GM23338 (cell line): ENCODE results near the gene C15orf40. TPM values are rescaled to one million over a fixed set of nuclear protein-coding genes. Genes with fewer than 3 reads are reported as not detected.

Source experiments
- ATAC-seq: fragments of 200-7000 bp; cut with Tn5 transposase; 3 replicates; pipeline ENCODE4 v1.9.1; 2020
- DNase-seq: peaks from one replicate; pipeline ENCODE4 v3.0.0-alpha.2; 2015; ENCODE audit warnings: low spot score
- H2AFZ ChIP-seq: fragments of 200-600 bp; sonication (generic); 2 replicates; pipeline ENCODE4 v1.8.0; 2016; ENCODE audit warnings: antibody characterized with exemption, mild to moderate bottlenecking, moderate library complexity
- H3F3A ChIP-seq: fragments of 200-600 bp; sonication (generic); replicated peaks from 2 replicates; pipeline ENCODE4 v1.8.0; 2017; ENCODE audit warnings: antibody characterized with exemption, mixed run types, low read depth
- H3K27ac ChIP-seq: fragments of 200-600 bp; sonication (generic); 2 replicates; pipeline ENCODE4 v1.6.1; 2016; ENCODE audit warnings: low read depth
- H3K27me3 ChIP-seq: fragments of 200-600 bp; sonication (generic); 2 replicates; pipeline ENCODE4 v1.8.0; 2016; ENCODE audit warnings: mild to moderate bottlenecking, mixed run types, moderate library complexity; ENCODE audit not compliant: insufficient read depth
- H3K36me3 ChIP-seq: fragments of 200-600 bp; sonication (generic); 2 replicates; pipeline ENCODE4 v1.8.0; 2016; ENCODE audit warnings: mild to moderate bottlenecking; ENCODE audit not compliant: insufficient read depth
- H3K4me1 ChIP-seq: fragments of 200-600 bp; sonication (generic); 2 replicates; pipeline ENCODE4 v1.8.0; 2016; ENCODE audit warnings: mild to moderate bottlenecking, moderate library complexity; ENCODE audit not compliant: insufficient read depth
- H3K4me2 ChIP-seq: fragments of 200-600 bp; sonication (generic); 2 replicates; pipeline ENCODE4 v1.7.1; 2017; ENCODE audit warnings: mixed run types
- H3K4me3 ChIP-seq: fragments of 200-600 bp; sonication (generic); 2 replicates; pipeline ENCODE4 v1.6.1; 2016; ENCODE audit warnings: mixed run types
- H3K79me2 ChIP-seq: fragments of 200-600 bp; sonication (generic); replicated peaks from 2 replicates; pipeline ENCODE4 v1.8.0; 2017; ENCODE audit warnings: mild to moderate bottlenecking; ENCODE audit not compliant: insufficient read depth
- H3K9me2 ChIP-seq: fragments of 200-600 bp; sonication (generic); 2 replicates; pipeline ENCODE4 v1.8.0; 2017; ENCODE audit not compliant: insufficient read depth
- H4K20me1 ChIP-seq: fragments of 200-600 bp; sonication (generic); replicated peaks from 2 replicates; pipeline ENCODE4 v1.8.0; 2017; ENCODE audit warnings: mild to moderate bottlenecking; ENCODE audit not compliant: insufficient read depth
- H3K27ac Mint-ChIP-seq: 2 replicates; pipeline ENCODE4 v1.8.0; 2020; ENCODE audit warnings: inconsistent platforms, mild to moderate bottlenecking, moderate library complexity, mixed read lengths
- H3K27me3 Mint-ChIP-seq: 3 replicates; pipeline ENCODE4 v1.8.0; 2022; ENCODE audit warnings: low read depth, mild to moderate bottlenecking, moderate library complexity, mixed read lengths, inconsistent platforms; ENCODE audit not compliant: insufficient read depth, poor library complexity
- H3K36me3 Mint-ChIP-seq: 3 replicates; pipeline ENCODE4 v1.8.0; 2021; ENCODE audit warnings: low read depth, mild to moderate bottlenecking, inconsistent platforms, moderate library complexity, mixed read lengths
- H3K4me1 Mint-ChIP-seq: 3 replicates; pipeline ENCODE4 v1.8.0; 2020; ENCODE audit warnings: mild to moderate bottlenecking, inconsistent platforms, mixed read lengths
- H3K4me3 Mint-ChIP-seq: 3 replicates; pipeline ENCODE4 v1.8.0; 2021; ENCODE audit warnings: moderate library complexity, mild to moderate bottlenecking, inconsistent platforms, mixed read lengths
- H3K9me3 Mint-ChIP-seq: 3 replicates; pipeline ENCODE4 v1.8.0; 2020; ENCODE audit warnings: moderate library complexity, mild to moderate bottlenecking, inconsistent platforms, mixed read lengths
- CREB1 ChIP-seq: fragments of 250-450 bp; sonication (Bioruptor Pico); IDR thresholded peaks from 2 replicates; pipeline ENCODE4 v1.5.0; 2020; ENCODE audit warnings: low read depth, mild to moderate bottlenecking, moderate library complexity
- ETS1 ChIP-seq: IDR thresholded peaks from 2 replicates; pipeline ENCODE4 v1.6.1; 2016; ENCODE audit warnings: antibody characterized with exemption
- EZH2phosphoT487 ChIP-seq: fragments of 200-600 bp; sonication (generic); IDR thresholded peaks from one replicate; pipeline ENCODE4 v1.8.1; 2018; ENCODE audit warnings: antibody characterized with exemption; ENCODE audit not compliant: unreplicated experiment
- JUNB ChIP-seq: IDR thresholded peaks from one replicate; pipeline ENCODE4 v1.6.1; 2016; ENCODE audit warnings: antibody characterized with exemption; ENCODE audit not compliant: unreplicated experiment
- NANOG ChIP-seq: IDR thresholded peaks from 2 replicates; pipeline ENCODE4 v1.6.1; 2016; ENCODE audit warnings: antibody characterized with exemption, borderline replicate concordance
- POLR2AphosphoS5 ChIP-seq: IDR thresholded peaks from 2 replicates; pipeline ENCODE4 v1.6.1; 2016; ENCODE audit warnings: antibody characterized with exemption, low read depth
- REST ChIP-seq: IDR thresholded peaks from one replicate; pipeline ENCODE4 v1.6.1; 2018; ENCODE audit warnings: antibody characterized with exemption; ENCODE audit not compliant: unreplicated experiment
- STAT1 ChIP-seq: IDR thresholded peaks from one replicate; pipeline ENCODE4 v1.6.1; 2016; ENCODE audit warnings: antibody characterized with exemption; ENCODE audit not compliant: unreplicated experiment
- ZNF114 ChIP-seq: fragments of 250-450 bp; sonication (Bioruptor Pico); IDR thresholded peaks from 2 replicates; pipeline ENCODE4 v1.5.0; 2020; ENCODE audit warnings: mild to moderate bottlenecking, moderate library complexity
- ZNF331 ChIP-seq: fragments of 250-450 bp; sonication (Bioruptor Pico); IDR thresholded peaks from 2 replicates; pipeline ENCODE4 v1.5.0; 2020; ENCODE audit warnings: low read depth, mild to moderate bottlenecking, moderate library complexity
- polyA plus RNA-seq: library from polyadenylated mRNA; unstranded; fragments of >200 nt; fragmentation: Nextera tagmentation; extraction: Ambion mirVana; gene quantifications from 2 replicates; pipeline ENCODE4 v1.2.1, GENCODE V29; 2016
- total RNA-seq: library from RNA; depleted of rRNA; stranded (reverse); fragments of >200 nt; shearing (Covaris generic); gene quantifications from 2 replicates; pipeline ENCODE4 v1.2.3, GENCODE V29; 2014
- TF ChIP-seq, protein P1 (sequence below), 2 experiments: fragments of 200-600 bp in 1 of 2; sonication (generic) in 1 of 2; conservative IDR thresholded peaks; 2 replicates each; pipeline versions ENCODE4 v1.5.1 to v1.6.1; 2016 to 2017; ENCODE audit warnings: antibody characterized with exemption in 2 of 2, low read depth in 2 of 2, mild to moderate bottlenecking in 2 of 2, moderate library complexity in 1 of 2
- TF ChIP-seq, protein P2 (sequence below): fragments of 250-450 bp; sonication (Bioruptor Pico); IDR thresholded peaks from 2 replicates; pipeline ENCODE4 v1.5.0; 2020; ENCODE audit warnings: mild to moderate bottlenecking, moderate library complexity

C15orf40 gene
- total and polyA plus RNA-seq, 2 experiments from 2014 or later, result 7.3 to 26.3 TPM

- TF ChIP-seq, protein P1, sequence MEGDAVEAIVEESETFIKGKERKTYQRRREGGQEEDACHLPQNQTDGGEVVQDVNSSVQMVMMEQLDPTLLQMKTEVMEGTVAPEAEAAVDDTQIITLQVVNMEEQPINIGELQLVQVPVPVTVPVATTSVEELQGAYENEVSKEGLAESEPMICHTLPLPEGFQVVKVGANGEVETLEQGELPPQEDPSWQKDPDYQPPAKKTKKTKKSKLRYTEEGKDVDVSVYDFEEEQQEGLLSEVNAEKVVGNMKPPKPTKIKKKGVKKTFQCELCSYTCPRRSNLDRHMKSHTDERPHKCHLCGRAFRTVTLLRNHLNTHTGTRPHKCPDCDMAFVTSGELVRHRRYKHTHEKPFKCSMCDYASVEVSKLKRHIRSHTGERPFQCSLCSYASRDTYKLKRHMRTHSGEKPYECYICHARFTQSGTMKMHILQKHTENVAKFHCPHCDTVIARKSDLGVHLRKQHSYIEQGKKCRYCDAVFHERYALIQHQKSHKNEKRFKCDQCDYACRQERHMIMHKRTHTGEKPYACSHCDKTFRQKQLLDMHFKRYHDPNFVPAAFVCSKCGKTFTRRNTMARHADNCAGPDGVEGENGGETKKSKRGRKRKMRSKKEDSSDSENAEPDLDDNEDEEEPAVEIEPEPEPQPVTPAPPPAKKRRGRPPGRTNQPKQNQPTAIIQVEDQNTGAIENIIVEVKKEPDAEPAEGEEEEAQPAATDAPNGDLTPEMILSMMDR (conservative IDR thresholded peaks at IDR 0.05; ENCODE audit: low read depth in 2 of 2), result no peak
- TF ChIP-seq NANOG (no peak), ETS1 (no peak)
Measured at GRCh38 chr15:82978438-82978837, 33.0 kb downstream of the C15orf40 start (continued).

GRCh38 chr15:82977076-82977475 lies 34.4 kb downstream of the C15orf40 start:
- no peaks in the 10 kb centered on the region for H3K4me1 Mint-ChIP-seq
- TF ChIP-seq, protein P2, sequence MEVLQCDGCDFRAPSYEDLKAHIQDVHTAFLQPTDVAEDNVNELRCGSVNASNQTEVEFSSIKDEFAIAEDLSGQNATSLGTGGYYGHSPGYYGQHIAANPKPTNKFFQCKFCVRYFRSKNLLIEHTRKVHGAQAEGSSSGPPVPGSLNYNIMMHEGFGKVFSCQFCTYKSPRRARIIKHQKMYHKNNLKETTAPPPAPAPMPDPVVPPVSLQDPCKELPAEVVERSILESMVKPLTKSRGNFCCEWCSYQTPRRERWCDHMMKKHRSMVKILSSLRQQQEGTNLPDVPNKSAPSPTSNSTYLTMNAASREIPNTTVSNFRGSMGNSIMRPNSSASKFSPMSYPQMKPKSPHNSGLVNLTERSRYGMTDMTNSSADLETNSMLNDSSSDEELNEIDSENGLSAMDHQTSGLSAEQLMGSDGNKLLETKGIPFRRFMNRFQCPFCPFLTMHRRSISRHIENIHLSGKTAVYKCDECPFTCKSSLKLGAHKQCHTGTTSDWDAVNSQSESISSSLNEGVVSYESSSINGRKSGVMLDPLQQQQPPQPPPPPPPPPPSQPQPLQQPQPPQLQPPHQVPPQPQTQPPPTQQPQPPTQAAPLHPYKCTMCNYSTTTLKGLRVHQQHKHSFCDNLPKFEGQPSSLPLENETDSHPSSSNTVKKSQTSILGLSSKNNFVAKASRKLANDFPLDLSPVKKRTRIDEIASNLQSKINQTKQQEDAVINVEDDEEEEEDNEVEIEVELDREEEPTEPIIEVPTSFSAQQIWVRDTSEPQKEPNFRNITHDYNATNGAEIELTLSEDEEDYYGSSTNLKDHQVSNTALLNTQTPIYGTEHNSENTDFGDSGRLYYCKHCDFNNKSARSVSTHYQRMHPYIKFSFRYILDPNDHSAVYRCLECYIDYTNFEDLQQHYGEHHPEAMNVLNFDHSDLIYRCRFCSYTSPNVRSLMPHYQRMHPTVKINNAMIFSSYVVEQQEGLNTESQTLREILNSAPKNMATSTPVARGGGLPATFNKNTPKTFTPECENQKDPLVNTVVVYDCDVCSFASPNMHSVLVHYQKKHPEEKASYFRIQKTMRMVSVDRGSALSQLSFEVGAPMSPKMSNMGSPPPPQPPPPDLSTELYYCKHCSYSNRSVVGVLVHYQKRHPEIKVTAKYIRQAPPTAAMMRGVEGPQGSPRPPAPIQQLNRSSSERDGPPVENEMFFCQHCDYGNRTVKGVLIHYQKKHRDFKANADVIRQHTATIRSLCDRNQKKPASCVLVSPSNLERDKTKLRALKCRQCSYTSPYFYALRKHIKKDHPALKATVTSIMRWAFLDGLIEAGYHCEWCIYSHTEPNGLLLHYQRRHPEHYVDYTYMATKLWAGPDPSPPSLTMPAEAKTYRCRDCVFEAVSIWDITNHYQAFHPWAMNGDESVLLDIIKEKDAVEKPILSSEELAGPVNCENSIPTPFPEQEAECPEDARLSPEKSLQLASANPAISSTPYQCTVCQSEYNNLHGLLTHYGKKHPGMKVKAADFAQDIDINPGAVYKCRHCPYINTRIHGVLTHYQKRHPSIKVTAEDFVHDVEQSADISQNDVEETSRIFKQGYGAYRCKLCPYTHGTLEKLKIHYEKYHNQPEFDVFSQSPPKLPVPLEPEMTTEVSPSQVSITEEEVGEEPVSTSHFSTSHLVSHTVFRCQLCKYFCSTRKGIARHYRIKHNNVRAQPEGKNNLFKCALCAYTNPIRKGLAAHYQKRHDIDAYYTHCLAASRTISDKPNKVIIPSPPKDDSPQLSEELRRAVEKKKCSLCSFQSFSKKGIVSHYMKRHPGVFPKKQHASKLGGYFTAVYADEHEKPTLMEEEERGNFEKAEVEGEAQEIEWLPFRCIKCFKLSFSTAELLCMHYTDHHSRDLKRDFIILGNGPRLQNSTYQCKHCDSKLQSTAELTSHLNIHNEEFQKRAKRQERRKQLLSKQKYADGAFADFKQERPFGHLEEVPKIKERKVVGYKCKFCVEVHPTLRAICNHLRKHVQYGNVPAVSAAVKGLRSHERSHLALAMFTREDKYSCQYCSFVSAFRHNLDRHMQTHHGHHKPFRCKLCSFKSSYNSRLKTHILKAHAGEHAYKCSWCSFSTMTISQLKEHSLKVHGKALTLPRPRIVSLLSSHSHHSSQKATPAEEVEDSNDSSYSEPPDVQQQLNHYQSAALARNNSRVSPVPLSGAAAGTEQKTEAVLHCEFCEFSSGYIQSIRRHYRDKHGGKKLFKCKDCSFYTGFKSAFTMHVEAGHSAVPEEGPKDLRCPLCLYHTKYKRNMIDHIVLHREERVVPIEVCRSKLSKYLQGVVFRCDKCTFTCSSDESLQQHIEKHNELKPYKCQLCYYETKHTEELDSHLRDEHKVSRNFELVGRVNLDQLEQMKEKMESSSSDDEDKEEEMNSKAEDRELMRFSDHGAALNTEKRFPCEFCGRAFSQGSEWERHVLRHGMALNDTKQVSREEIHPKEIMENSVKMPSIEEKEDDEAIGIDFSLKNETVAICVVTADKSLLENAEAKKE (CRISPR knock-in tag), result no peak
- no peak for TF ChIP-seq EZH2phosphoT487
- TF ChIP-seq ETS1, result no peak
- TF ChIP-seq ZNF331 (CRISPR knock-in tag), result no peak
- no peak for TF ChIP-seq ZNF114 (CRISPR knock-in tag)
- TF ChIP-seq STAT1, result no peak
- TF ChIP-seq JUNB, result no peak
- TF ChIP-seq REST, result no peak
- no peak for TF ChIP-seq POLR2AphosphoS5
- TF ChIP-seq CREB1 (CRISPR knock-in tag), result no peak

More at GRCh38 chr15:82977076-82977475, 34.4 kb downstream of the C15orf40 start:
- Histone ChIP-seq H2AFZ (no peak overlapping the region), H3K79me2 (no peaks in the 10 kb centered on the region), H3K27ac (no peak overlapping the region), H3K4me3 (no peak overlapping the region), H4K20me1 (0 out of 2 replicates have a peak, but pooled peaks cover 3% of the 10 kb centered on the region), H3K4me2 (no peak overlapping the region), H3K9me2 (no peaks in the 10 kb centered on the region), H3K36me3 (no peaks in the 10 kb centered on the region; the same call in 1 of the 2 replicates), H3K4me1 (no peaks in the 10 kb centered on the region), H3F3A (no peaks in the 10 kb centered on the region), H3K27me3 (no peaks in the 10 kb centered on the region)
- Mint-ChIP-seq H3K4me3 (no peak overlapping the region), H3K27ac (no peak overlapping the region), H3K27me3 (no peaks in the 10 kb centered on the region), H3K9me3 (no peaks in the 10 kb centered on the region), H3K36me3 (no peaks in the 10 kb centered on the region)
- DNase-seq (no peak), ATAC-seq (no peak)
